ENCODE results near the gene ACSS2.

The ACSS2 gene

DNA sequence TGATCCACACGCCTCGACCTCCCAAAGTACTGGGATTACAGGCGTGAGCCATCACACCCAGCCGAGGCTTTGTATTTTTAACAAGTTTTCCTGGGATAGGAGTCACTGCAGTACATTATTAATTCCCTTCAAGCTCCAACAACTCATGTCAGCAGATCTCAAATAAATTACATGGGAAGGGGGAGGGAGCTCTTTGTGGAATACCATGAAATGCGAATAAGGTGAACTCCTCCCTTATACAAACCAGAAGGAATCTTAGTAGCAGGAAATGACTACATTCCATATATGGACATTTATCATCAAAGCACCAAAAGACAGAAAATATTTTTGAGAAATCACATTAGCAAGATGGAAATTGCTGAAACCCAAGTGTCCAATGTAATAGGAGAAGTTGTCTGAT, 76.3 kb downstream of the ACSS2 start:
- H3K36me3 ChIP-seq (ENCODE audit: insufficient read depth, low read length), result peaks cover 12% of the 10 kb centered on the region
- H3K9me3 ChIP-seq (ENCODE audit: low read length), result peaks cover 4% of the 10 kb centered on the region
- H4K20me1 ChIP-seq (ENCODE audit: insufficient read depth, low read length), result no peaks in the 10 kb centered on the region
- H3K27me3 ChIP-seq (ENCODE audit: insufficient read depth, low read length), result no peaks in the 10 kb centered on the region
- TF ChIP-seq EZH2 (IDR thresholded peaks at IDR 0.05; ENCODE audit: borderline replicate concordance, low read length) (no peak), CTCF (IDR thresholded peaks at IDR 0.05; ENCODE audit: low read length) (no peak)
- H2AFZ ChIP-seq (ENCODE audit: low read length), result no peak overlapping the region
- no peak overlapping the region for H3K4me2 ChIP-seq (ENCODE audit: low read length)
- H3K27ac ChIP-seq (ENCODE audit: low read depth, low read length, poor library complexity, severe bottlenecking), result no peak overlapping the region
- H3K9ac ChIP-seq (ENCODE audit: low read length), result no peak overlapping the region
- H3K4me3 ChIP-seq (ENCODE audit: low read depth, low read length, poor library complexity, severe bottlenecking), result no peak overlapping the region
- no peaks in the 10 kb centered on the region for H3K9me2 ChIP-seq (ENCODE audit: low read depth, low read length)
- no peaks in the 10 kb centered on the region for H3F3A ChIP-seq (ENCODE audit: insufficient read depth, low read length)
- no peaks in the 10 kb centered on the region for H3K79me2 ChIP-seq (ENCODE audit: insufficient read depth, low read length)
- H3K4me1 ChIP-seq (ENCODE audit: insufficient read depth, low read length, severe bottlenecking), result peaks cover 26% of the 10 kb centered on the region

DNA sequence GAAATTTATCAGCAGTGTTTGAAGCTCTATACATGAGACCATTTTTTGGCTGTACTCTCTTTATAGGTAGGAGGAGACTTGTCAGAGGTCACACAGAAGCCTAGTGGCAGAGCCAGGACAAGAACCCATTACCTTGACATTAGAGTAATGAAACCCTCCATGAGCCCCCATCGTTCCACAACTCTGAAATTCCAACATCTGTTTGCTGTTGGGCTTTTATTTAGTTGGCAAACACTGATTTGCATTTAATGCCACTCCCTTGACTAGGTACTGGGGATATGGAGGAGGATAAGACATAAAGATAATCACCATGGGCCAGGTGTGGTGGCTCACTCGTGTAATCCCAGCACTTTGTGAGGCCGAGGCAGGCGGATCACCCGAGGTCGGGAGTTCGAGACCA, 77.5 kb downstream of the ACSS2 start:
- Histone ChIP-seq H2AFZ (ENCODE audit: low read length) (no peak overlapping the region), H3K9ac (ENCODE audit: low read length) (no peak overlapping the region), H3K9me3 (ENCODE audit: low read length) (peaks cover 8% of the 10 kb centered on the region), H3K27me3 (ENCODE audit: insufficient read depth, low read length) (no peaks in the 10 kb centered on the region), H3K4me3 (ENCODE audit: low read depth, low read length, poor library complexity, severe bottlenecking) (no peak overlapping the region), H3K27ac (ENCODE audit: low read depth, low read length, poor library complexity, severe bottlenecking) (no peak overlapping the region), H4K20me1 (ENCODE audit: insufficient read depth, low read length) (no peaks in the 10 kb centered on the region), H3K36me3 (ENCODE audit: insufficient read depth, low read length) (peaks cover 12% of the 10 kb centered on the region), H3K4me2 (ENCODE audit: low read length) (no peak overlapping the region), H3F3A (ENCODE audit: insufficient read depth, low read length) (no peaks in the 10 kb centered on the region), H3K4me1 (ENCODE audit: insufficient read depth, low read length, severe bottlenecking) (peaks cover 26% of the 10 kb centered on the region), H3K79me2 (ENCODE audit: insufficient read depth, low read length) (no peaks in the 10 kb centered on the region), H3K9me2 (ENCODE audit: low read depth, low read length) (no peaks in the 10 kb centered on the region)
- TF ChIP-seq EZH2 (IDR thresholded peaks at IDR 0.05; ENCODE audit: borderline replicate concordance, low read length) (no peak), CTCF (IDR thresholded peaks at IDR 0.05; ENCODE audit: low read length) (no peak)

- H3K9ac ChIP-seq (ENCODE audit: low read length), result peak overlapping the region; percentile 83
- peaks cover 5% of the 10 kb centered on the region for H3K36me3 ChIP-seq (ENCODE audit: insufficient read depth, low read length)
- H3K4me1 ChIP-seq (ENCODE audit: insufficient read depth, low read length, severe bottlenecking), result peaks cover 26% of the 10 kb centered on the region
- TF ChIP-seq CTCF (IDR thresholded peaks at IDR 0.05; ENCODE audit: low read length), result no peak
- no peak for TF ChIP-seq EZH2 (IDR thresholded peaks at IDR 0.05; ENCODE audit: borderline replicate concordance, low read length)
- H3K27me3 ChIP-seq (ENCODE audit: insufficient read depth, low read length), result no peaks in the 10 kb centered on the region
- peak overlapping the region; percentile 85 for H3K4me2 ChIP-seq (ENCODE audit: low read length)
- no peaks in the 10 kb centered on the region for H3K79me2 ChIP-seq (ENCODE audit: insufficient read depth, low read length)
- no peaks in the 10 kb centered on the region for H4K20me1 ChIP-seq (ENCODE audit: insufficient read depth, low read length)
- peaks cover 8% of the 10 kb centered on the region for H3K9me3 ChIP-seq (ENCODE audit: low read length)
- H2AFZ ChIP-seq (ENCODE audit: low read length), result peak overlapping the region; percentile 40
- H3K9me2 ChIP-seq (ENCODE audit: low read depth, low read length), result no peaks in the 10 kb centered on the region
- no peaks in the 10 kb centered on the region for H3F3A ChIP-seq (ENCODE audit: insufficient read depth, low read length)
- peak overlapping the region; percentile 34 for H3K27ac ChIP-seq (ENCODE audit: low read depth, low read length, poor library complexity, severe bottlenecking)
- H3K4me3 ChIP-seq (ENCODE audit: low read depth, low read length, poor library complexity, severe bottlenecking), result peak overlapping the region; percentile 78
These were observed 78.5 kb downstream of the ACSS2 start for GRCh38 chr20:34954904-34955230.
